Epithelial cell of esophagus (primary cell): ENCODE results near the gene CGB8.
"Not testable (repeated sequence)": the region's sequence is repeated elsewhere in the genome, so short reads cannot be mapped to it uniquely, and the experiment has no call there.

Experiments
- DNase-seq: peaks from one replicate; pipeline ENCODE4 v3.0.0; 2010; ENCODE audit warnings: low read depth
- H3K4me3 ChIP-seq: 2 replicates; pipeline ENCODE4 v1.5.1; 2011; ENCODE audit warnings: mild to moderate bottlenecking, low read length, control low read depth
- TF ChIP-seq, protein P1 (sequence below): IDR thresholded peaks from 2 replicates; pipeline ENCODE4 v1.5.1; 2011; ENCODE audit warnings: low read depth, mild to moderate bottlenecking, low read length, control low read depth, inconsistent platforms; ENCODE audit not compliant: insufficient read depth; ENCODE audit errors: missing control alignments

CGB8 gene

GRCh38 chr19:49085020-49085867, 36.3 kb upstream of the CGB8 start, which contains the start of gene SNRNP70:
Gene SNRNP70 (plus strand): TSS chr19:49085451. CDS start chr19:49086415, 964 bp downstream.
- peak; percentile 100 for DNase-seq
- TF ChIP-seq, protein P1, sequence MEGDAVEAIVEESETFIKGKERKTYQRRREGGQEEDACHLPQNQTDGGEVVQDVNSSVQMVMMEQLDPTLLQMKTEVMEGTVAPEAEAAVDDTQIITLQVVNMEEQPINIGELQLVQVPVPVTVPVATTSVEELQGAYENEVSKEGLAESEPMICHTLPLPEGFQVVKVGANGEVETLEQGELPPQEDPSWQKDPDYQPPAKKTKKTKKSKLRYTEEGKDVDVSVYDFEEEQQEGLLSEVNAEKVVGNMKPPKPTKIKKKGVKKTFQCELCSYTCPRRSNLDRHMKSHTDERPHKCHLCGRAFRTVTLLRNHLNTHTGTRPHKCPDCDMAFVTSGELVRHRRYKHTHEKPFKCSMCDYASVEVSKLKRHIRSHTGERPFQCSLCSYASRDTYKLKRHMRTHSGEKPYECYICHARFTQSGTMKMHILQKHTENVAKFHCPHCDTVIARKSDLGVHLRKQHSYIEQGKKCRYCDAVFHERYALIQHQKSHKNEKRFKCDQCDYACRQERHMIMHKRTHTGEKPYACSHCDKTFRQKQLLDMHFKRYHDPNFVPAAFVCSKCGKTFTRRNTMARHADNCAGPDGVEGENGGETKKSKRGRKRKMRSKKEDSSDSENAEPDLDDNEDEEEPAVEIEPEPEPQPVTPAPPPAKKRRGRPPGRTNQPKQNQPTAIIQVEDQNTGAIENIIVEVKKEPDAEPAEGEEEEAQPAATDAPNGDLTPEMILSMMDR: no peak

DNA sequence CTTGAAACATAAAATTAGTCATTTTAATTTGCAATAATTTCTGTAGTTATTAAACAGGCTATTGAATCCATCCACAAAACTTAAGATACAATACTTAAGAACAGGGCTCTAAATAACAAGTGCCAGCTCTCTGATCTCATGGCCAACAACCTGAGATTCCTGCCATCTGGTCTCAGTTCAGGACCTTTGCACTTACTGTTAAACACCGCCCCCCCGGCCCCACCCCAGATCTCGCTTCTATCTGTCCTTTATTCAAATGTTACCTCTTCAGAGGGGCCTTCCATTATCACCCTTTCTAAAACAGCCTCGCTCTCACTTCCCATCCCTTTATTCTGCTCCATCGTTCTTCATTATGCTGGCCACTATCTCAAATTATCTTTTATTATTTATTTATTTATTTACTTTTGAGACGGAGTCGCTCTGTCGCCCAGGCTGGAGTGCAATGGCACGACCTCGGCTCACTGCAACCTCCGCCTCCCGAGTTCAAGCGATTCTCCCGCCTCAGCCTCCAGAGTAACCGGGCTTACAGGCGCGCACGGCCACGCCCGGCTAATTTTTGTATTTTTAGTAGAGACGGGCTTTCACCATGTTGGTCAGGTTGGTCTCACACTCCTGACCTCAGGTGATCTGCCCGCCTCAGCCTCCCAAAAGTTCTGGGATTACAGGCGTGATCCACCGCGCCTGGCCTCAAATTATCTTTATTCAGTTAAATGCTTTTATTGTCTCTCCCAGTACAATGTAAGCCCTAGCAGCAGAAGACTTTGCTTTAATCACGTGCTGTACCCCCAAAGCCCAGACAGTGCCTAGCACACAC, 35.5 kb upstream of the CGB8 start:
- DNase-seq: no peak
- TF ChIP-seq, protein P1: no peak
- H3K4me3 ChIP-seq: peak overlapping the region; percentile 86

More at GRCh38 chr19:49085020-49085867, 36.3 kb upstream of the CGB8 start, which contains the start of gene SNRNP70:
- peak within 1 kb of the TSS; percentile 86 for H3K4me3 ChIP-seq

DNA sequence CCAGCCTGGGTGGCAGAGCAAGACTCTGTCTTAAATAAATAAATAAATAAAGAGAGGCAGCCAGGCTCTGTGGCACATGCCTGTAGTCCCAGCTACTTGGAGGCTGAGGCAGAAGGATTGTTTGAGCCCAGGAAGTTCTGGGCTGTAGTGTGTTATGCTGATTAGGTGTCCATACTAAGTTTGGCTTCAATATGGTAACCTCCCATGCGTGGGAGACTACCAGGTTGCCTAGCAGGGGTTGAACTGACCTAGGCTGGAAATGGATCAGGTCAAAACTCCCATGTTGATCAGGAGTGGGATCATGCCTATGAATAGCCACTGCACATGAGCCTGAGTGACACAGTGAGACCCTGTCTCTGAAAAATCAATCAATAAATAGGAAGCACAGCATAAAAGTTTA, 32.4 kb upstream of the CGB8 start:
- no peak for DNase-seq
- no peak overlapping the region for H3K4me3 ChIP-seq
- TF ChIP-seq, protein P1: no peak

DNA sequence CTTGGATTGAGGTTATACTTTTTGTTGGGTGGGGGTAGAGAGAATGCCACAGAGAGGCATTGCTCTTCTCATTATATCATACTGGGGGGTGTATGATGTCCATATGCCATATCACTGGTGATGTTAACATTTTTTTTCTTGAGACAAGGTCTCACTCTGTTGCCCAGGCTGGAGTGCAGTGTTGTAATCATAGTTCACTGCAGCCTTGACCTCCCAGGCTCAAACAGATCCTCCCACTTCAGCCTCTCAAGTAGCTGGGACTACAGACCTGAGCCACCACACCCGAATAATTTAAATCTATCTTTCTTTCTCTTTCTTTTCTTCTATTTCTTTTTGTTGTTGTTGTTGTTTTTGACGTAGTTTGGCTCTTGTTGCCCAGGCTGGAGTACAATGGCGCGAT, 31.5 kb upstream of the CGB8 start:
- TF ChIP-seq, protein P1: no peak
- DNase-seq: no peak
- H3K4me3 ChIP-seq: no peak overlapping the region

GRCh38 chr19:49074869-49075268, 26.0 kb upstream of the CGB8 start:
- peak; percentile 51 for DNase-seq
- TF ChIP-seq, protein P1: peak; percentile 57
- H3K4me3 ChIP-seq: not testable (repeated sequence)

DNA sequence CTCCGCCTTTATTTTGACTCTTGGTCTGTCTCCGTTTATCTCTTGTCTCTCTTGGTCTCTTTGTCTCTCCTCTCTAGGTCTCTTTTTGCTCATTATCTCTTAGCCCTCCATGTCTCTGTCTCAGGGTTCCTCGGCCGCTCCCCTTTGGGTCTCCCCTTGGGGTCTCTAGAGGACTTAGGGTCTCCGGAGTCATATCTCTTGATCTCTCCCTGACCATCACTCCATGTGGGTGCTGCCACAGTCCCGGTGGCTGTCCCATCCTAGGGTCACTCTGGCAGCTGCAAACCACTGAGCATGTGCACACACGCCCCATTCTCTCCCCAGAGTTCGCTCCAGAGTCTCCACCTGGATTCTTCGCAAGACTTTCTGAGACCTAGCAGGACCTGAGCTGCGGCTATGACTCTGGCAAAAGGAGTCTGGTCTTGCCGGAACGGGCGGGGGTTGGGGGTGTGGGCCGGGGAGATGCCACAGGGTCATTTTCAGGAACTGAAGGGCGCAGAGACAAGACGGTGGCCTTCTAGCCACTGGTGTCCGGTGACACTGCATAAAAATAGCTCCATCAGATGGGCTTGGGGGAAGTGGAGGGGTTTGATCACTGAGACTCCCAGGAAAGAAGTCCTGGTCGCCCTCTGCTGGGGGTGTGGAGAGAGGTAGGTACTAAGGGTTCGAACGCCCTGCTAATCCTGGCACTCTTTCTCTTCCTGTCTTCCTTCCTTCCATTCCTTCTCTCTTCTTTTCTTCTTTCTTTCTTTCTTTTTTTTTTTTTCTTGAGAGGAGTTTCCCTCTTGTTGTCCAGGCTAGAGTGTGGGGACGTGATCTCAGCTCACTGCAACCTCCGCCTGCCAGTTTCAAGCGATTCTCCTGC, 24.8 kb upstream of the CGB8 start:
- no peak overlapping the region for H3K4me3 ChIP-seq
- DNase-seq: peak; percentile 39
- TF ChIP-seq, protein P1: peak; percentile 31
